Neural progenitor cell (in vitro differentiated cells): ENCODE measurements around the gene NCBP3. TPM values are rescaled to one million over a fixed set of nuclear protein-coding genes. Genes with fewer than 3 reads are reported as not detected.

Experiments
- DNase-seq: peaks from one replicate; pipeline ENCODE4 v3.0.0-alpha.2; 2016; ENCODE audit warnings: low spot score
- H2AFZ ChIP-seq: fragments of 200-600 bp; sonication (generic); replicated peaks from 2 replicates; pipeline ENCODE4 v1.6.1; 2016; ENCODE audit warnings: antibody characterized with exemption
- H3F3A ChIP-seq: fragments of 200-600 bp; sonication (generic); 2 replicates; pipeline ENCODE4 v1.6.1; 2016; ENCODE audit warnings: antibody characterized with exemption, low read depth
- H3K27ac ChIP-seq: fragments of 200-600 bp; sonication (generic); 2 replicates; pipeline ENCODE4 v1.5.1; 2016; ENCODE audit warnings: mild to moderate bottlenecking
- H3K27me3 ChIP-seq: fragments of 200-600 bp; sonication (generic); 2 replicates; pipeline ENCODE4 v1.6.1; 2016; ENCODE audit warnings: mild to moderate bottlenecking, moderate library complexity
- H3K36me3 ChIP-seq: fragments of 200-600 bp; sonication (generic); 2 replicates; pipeline ENCODE4 v1.5.1; 2016
- H3K4me1 ChIP-seq: fragments of 200-600 bp; sonication (generic); 2 replicates; pipeline ENCODE4 v1.6.1; 2016; ENCODE audit warnings: mixed run types
- H3K4me2 ChIP-seq: fragments of 200-600 bp; sonication (generic); 2 replicates; pipeline ENCODE4 v1.6.1; 2016
- H3K4me3 ChIP-seq: fragments of 200-600 bp; sonication (generic); 2 replicates; pipeline ENCODE4 v1.5.1; 2016
- H3K79me2 ChIP-seq: fragments of 200-600 bp; sonication (generic); 2 replicates; pipeline ENCODE4 v1.6.1; 2016; ENCODE audit warnings: low read depth
- H3K9ac ChIP-seq: fragments of 200-600 bp; sonication (generic); 2 replicates; pipeline ENCODE4 v1.6.1; 2016
- H3K9me3 ChIP-seq: fragments of 200-600 bp; sonication (generic); 2 replicates; pipeline ENCODE4 v1.5.1; 2016; ENCODE audit warnings: low read depth
- H4K20me1 ChIP-seq: fragments of 200-600 bp; sonication (generic); 2 replicates; pipeline ENCODE4 v1.6.1; 2016; ENCODE audit warnings: low read depth
- H3K27ac Mint-ChIP-seq: 3 replicates; pipeline ENCODE4 v1.8.0; 2021; ENCODE audit warnings: mixed read lengths
- H3K27me3 Mint-ChIP-seq: 2 replicates; pipeline ENCODE4 v1.8.0; 2022; ENCODE audit warnings: low read depth, mild to moderate bottlenecking, inconsistent platforms, moderate library complexity, mixed read lengths; ENCODE audit not compliant: insufficient read depth
- H3K36me3 Mint-ChIP-seq: 3 replicates; pipeline ENCODE4 v1.8.0; 2021; ENCODE audit warnings: mixed read lengths
- H3K4me1 Mint-ChIP-seq: 3 replicates; pipeline ENCODE4 v1.8.0; 2021; ENCODE audit warnings: mixed read lengths
- H3K4me3 Mint-ChIP-seq: 3 replicates; pipeline ENCODE4 v1.8.0; 2021; ENCODE audit warnings: mild to moderate bottlenecking, moderate library complexity, mixed read lengths
- H3K9me3 Mint-ChIP-seq: 3 replicates; pipeline ENCODE4 v1.8.0; 2020; ENCODE audit warnings: mixed read lengths
- CTCF ChIP-seq: fragments of 200-600 bp; sonication (generic); IDR thresholded peaks from 2 replicates; pipeline ENCODE4 v1.5.1; 2017; ENCODE audit warnings: antibody characterized with exemption, mild to moderate bottlenecking
- EZH2 ChIP-seq: fragments of 200-600 bp; sonication (generic); IDR thresholded peaks from 2 replicates; pipeline ENCODE4 v1.6.1; 2017; ENCODE audit warnings: antibody characterized with exemption, mild to moderate bottlenecking, moderate library complexity
- EZH2phosphoT487 ChIP-seq: fragments of 200-600 bp; sonication (generic); IDR thresholded peaks from 2 replicates; pipeline ENCODE4 v1.6.1; 2017; ENCODE audit warnings: antibody characterized with exemption
- total RNA-seq: library from RNA; depleted of rRNA; stranded (reverse); fragments of >200 nt; gene quantifications from 2 replicates; pipeline ENCODE4 v1.2.3, GENCODE V29; 2015; ENCODE audit warnings: low replicate concordance

NCBP3 gene
- total RNA-seq, 1 donor from 2014 or later = 55.7 TPM

GRCh38 chr17:3763777-3764170, 82.3 kb downstream of the NCBP3 start:
- Histone ChIP-seq H3F3A (no peaks in the 10 kb centered on the region), H3K27ac (no peak overlapping the region), H3K4me3 (no peak overlapping the region), H3K9me3 (no peaks in the 10 kb centered on the region), H3K27me3 (no peaks in the 10 kb centered on the region), H3K9ac (no peak overlapping the region), H3K79me2 (no peaks in the 10 kb centered on the region), H4K20me1 (no peaks in the 10 kb centered on the region), H3K36me3 (no peaks in the 10 kb centered on the region), H3K4me2 (no peak overlapping the region), H3K4me1 (no peaks in the 10 kb centered on the region), H2AFZ (no peak overlapping the region)
- TF ChIP-seq EZH2phosphoT487 = no peak
- TF ChIP-seq CTCF = no peak
- no peak for TF ChIP-seq EZH2
- Mint-ChIP-seq H3K9me3 (peaks cover 9% of the 10 kb centered on the region), H3K4me3 (no peak overlapping the region), H3K27ac (no peak overlapping the region), H3K27me3 (peaks cover 4% of the 10 kb centered on the region), H3K36me3 (no peaks in the 10 kb centered on the region), H3K4me1 (no peaks in the 10 kb centered on the region)
- no peak for DNase-seq

GRCh38 chr17:3762922-3763776, 82.9 kb downstream of the NCBP3 start:
- no peaks in the 10 kb centered on the region for H3K36me3 Mint-ChIP-seq
- H4K20me1 ChIP-seq = no peaks in the 10 kb centered on the region
- H3K27ac Mint-ChIP-seq = no peak overlapping the region
- no peak for DNase-seq
- no peaks in the 10 kb centered on the region for H3K36me3 ChIP-seq
- no peaks in the 10 kb centered on the region for H3K79me2 ChIP-seq
- TF ChIP-seq EZH2 (no peak), CTCF (no peak), EZH2phosphoT487 (no peak)
- no peak overlapping the region for H2AFZ ChIP-seq
- no peaks in the 10 kb centered on the region for H3K4me1 ChIP-seq
- H3F3A ChIP-seq = no peaks in the 10 kb centered on the region
- H3K27me3 ChIP-seq = no peaks in the 10 kb centered on the region
- H3K4me3 ChIP-seq = no peak overlapping the region
- H3K4me1 Mint-ChIP-seq = no peaks in the 10 kb centered on the region
- peaks cover 9% of the 10 kb centered on the region for H3K9me3 Mint-ChIP-seq
- peaks cover 2% of the 10 kb centered on the region for H3K27me3 Mint-ChIP-seq
- no peaks in the 10 kb centered on the region for H3K9me3 ChIP-seq
- H3K4me2 ChIP-seq = no peak overlapping the region
- no peak overlapping the region for H3K4me3 Mint-ChIP-seq
- no peak overlapping the region for H3K9ac ChIP-seq
- no peak overlapping the region for H3K27ac ChIP-seq

- no peak overlapping the region for H3K9ac ChIP-seq
These were observed 84.1 kb downstream of the NCBP3 start for GRCh38 chr17:3761918-3762380.

More at GRCh38 chr17:3761918-3762380, 84.1 kb downstream of the NCBP3 start:
- H3K9me3 Mint-ChIP-seq = peaks cover 9% of the 10 kb centered on the region
- H3K27ac Mint-ChIP-seq = no peak overlapping the region
- Histone ChIP-seq H2AFZ (no peak overlapping the region), H3K9me3 (no peaks in the 10 kb centered on the region), H3K27ac (no peak overlapping the region), H3K4me2 (no peak overlapping the region), H3K79me2 (no peaks in the 10 kb centered on the region), H4K20me1 (no peaks in the 10 kb centered on the region), H3K4me3 (no peak overlapping the region), H3F3A (no peaks in the 10 kb centered on the region), H3K27me3 (no peaks in the 10 kb centered on the region), H3K36me3 (no peaks in the 10 kb centered on the region), H3K4me1 (no peaks in the 10 kb centered on the region)
- no peak overlapping the region for H3K4me3 Mint-ChIP-seq
- H3K4me1 Mint-ChIP-seq = no peaks in the 10 kb centered on the region
- TF ChIP-seq EZH2phosphoT487 (no peak), CTCF (no peak)
- no peak for DNase-seq
- peaks cover 2% of the 10 kb centered on the region for H3K27me3 Mint-ChIP-seq
- no peaks in the 10 kb centered on the region for H3K36me3 Mint-ChIP-seq
